Renal pelvis (tissue), 12 donors: ENCODE measurements around the gene PBX1. TPM values are rescaled to one million over a fixed set of nuclear protein-coding genes. Genes with fewer than 3 reads are reported as not detected.
A peak's percentile ranks its signal among the peaks of the same experiment; 100 is the strongest.
"Not testable (repeated sequence)": the region's sequence is repeated elsewhere in the genome, so short reads cannot be mapped to it uniquely, and the experiment has no call there.

ENCODE experiments used
- DNase-seq: peaks from one replicate; pipeline ENCODE4 v3.0.0-alpha.2; 2013
- long read RNA-seq, 16 experiments: transcript quantifications; one replicate each; lab custom pipeline, GENCODE V29; 2026
- polyA plus RNA-seq, 3 donors: library from polyadenylated mRNA; unstranded; fragments of 120-200 nt; gene quantifications; one replicate each; pipeline ENCODE4 v1.2.1, GENCODE V29; 2013; ENCODE audit not compliant: insufficient read length in 3 of 3

The PBX1 gene
- 100 to 1,000 TPM; 139 to 152 (median 140) TPM for polyA plus RNA-seq
- long read RNA-seq, donor 1, full-length matches to known transcripts = 43 of 102 reads
- long read RNA-seq, donor 1, partial matches to known transcripts = 59 of 102 reads
- long read RNA-seq, donor 1, other reads (novel, unspliced or antisense) = 0 of 102 reads
- long read RNA-seq, donor 2, full-length matches to known transcripts = 36 of 87 reads
- long read RNA-seq, donor 2, partial matches to known transcripts = 51 of 87 reads
- long read RNA-seq, donor 2, other reads (novel, unspliced or antisense) = 0 of 87 reads
- long read RNA-seq, donor 3, full-length matches to known transcripts = 33 of 101 reads
- long read RNA-seq, donor 3, partial matches to known transcripts = 68 of 101 reads
- long read RNA-seq, donor 3, other reads (novel, unspliced or antisense) = 0 of 101 reads
- long read RNA-seq, donor 4, full-length matches to known transcripts = 26 of 39 reads
- long read RNA-seq, donor 4, partial matches to known transcripts = 13 of 39 reads
- long read RNA-seq, donor 4, other reads (novel, unspliced or antisense) = 0 of 39 reads
- long read RNA-seq, donor 5, full-length matches to known transcripts = 15 of 40 reads
- long read RNA-seq, donor 5, partial matches to known transcripts = 25 of 40 reads
- long read RNA-seq, donor 5, other reads (novel, unspliced or antisense) = 0 of 40 reads
- long read RNA-seq, donor 6, full-length matches to known transcripts = 46 of 104 reads
- long read RNA-seq, donor 6, partial matches to known transcripts = 58 of 104 reads
- long read RNA-seq, donor 6, other reads (novel, unspliced or antisense) = 0 of 104 reads
- long read RNA-seq, donor 7, full-length matches to known transcripts = 45 of 88 reads
- long read RNA-seq, donor 7, partial matches to known transcripts = 43 of 88 reads
- long read RNA-seq, donor 7, other reads (novel, unspliced or antisense) = 0 of 88 reads
- long read RNA-seq, donor 8, full-length matches to known transcripts = 34 of 124 reads
- long read RNA-seq, donor 8, partial matches to known transcripts = 90 of 124 reads
- long read RNA-seq, donor 8, other reads (novel, unspliced or antisense) = 0 of 124 reads
- long read RNA-seq, donor 9, full-length matches to known transcripts = 57 of 158 reads
- long read RNA-seq, donor 9, partial matches to known transcripts = 101 of 158 reads
- long read RNA-seq, donor 9, other reads (novel, unspliced or antisense) = 0 of 158 reads
- long read RNA-seq, donor 10, full-length matches to known transcripts = 38 of 126 reads
- long read RNA-seq, donor 10, partial matches to known transcripts = 88 of 126 reads
- long read RNA-seq, donor 10, other reads (novel, unspliced or antisense) = 0 of 126 reads
- long read RNA-seq, donor 11, full-length matches to known transcripts = 21 of 77 reads
- long read RNA-seq, donor 11, partial matches to known transcripts = 56 of 77 reads
- long read RNA-seq, donor 11, other reads (novel, unspliced or antisense) = 0 of 77 reads
- long read RNA-seq, donor 12, full-length matches to known transcripts = 56 of 112 reads
- long read RNA-seq, donor 12, partial matches to known transcripts = 56 of 112 reads
- long read RNA-seq, donor 12, other reads (novel, unspliced or antisense) = 0 of 112 reads
- long read RNA-seq, donor 13, full-length matches to known transcripts = 22 of 93 reads
- long read RNA-seq, donor 13, partial matches to known transcripts = 71 of 93 reads
- long read RNA-seq, donor 13, other reads (novel, unspliced or antisense) = 0 of 93 reads
- long read RNA-seq, donor 14 = 0 reads
- long read RNA-seq, donor 15, full-length matches to known transcripts = 41 of 81 reads
- long read RNA-seq, donor 15, partial matches to known transcripts = 40 of 81 reads
- long read RNA-seq, donor 15, other reads (novel, unspliced or antisense) = 0 of 81 reads
- long read RNA-seq, donor 16, full-length matches to known transcripts = 41 of 114 reads
- long read RNA-seq, donor 16, partial matches to known transcripts = 73 of 114 reads
- long read RNA-seq, donor 16, other reads (novel, unspliced or antisense) = 0 of 114 reads

DNA sequence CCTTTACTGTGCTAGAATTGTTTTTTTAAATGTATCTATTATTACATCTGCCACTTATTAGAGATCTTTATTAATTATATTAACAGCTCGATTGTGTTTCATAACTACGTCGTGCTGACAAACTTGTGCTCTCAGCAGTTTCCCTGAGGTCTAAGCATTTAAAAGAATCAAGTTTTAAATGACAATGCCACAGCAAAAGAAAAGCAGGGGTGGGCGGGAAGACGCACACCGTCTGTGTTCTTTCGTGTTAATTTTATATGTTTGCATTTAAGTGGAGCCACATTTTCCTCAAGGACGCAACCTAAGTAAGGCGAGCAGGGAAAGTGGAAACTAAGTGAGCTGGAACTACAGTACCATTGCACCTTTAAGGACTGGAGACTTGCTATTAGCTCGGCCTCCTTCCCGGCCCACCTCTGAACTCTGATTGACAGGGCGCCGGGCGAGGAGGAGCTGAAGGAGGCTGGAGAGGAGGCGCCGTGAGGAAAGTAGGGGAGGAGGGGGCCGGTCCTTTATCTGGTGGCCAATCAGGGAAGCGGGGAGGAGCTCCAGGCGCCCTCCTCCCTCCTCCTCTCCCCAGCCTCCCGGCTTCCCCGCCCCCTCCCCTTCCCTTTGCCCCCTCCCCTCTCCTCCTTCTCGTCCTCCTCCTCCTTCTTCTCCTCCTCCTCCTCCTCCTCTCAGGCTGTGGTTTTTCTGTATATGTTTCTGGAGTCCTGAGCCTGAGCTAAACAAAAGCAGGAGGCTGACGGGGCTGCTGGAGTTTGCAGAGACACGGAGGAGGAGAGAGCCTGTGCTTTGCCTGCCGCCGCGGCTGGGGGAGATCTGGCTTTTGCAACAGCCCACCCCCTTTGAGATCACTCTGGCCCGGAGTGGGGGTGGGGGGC, at the start of gene PBX1:
PBX1 (plus strand) TSS at position 724 of the 881 bp plus-strand sequence.
- peak; percentile 99 for DNase-seq

DNA sequence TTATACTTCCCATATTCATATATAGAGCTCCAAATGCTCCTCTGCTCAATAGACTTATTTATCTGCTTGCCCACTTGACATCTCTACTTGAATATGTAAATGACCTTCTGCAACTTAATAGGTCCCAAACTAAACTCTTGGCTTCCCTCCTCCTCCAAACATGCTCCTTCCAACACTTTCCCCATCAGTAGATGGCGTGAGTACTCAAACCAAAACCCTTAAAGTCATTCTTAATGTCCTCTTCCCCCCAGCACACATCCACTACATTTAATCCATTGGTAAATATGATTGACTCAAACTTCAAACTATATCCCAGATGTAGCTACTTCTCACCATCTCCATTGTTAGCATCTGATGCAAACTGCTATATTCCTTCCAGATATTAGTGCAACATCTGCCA, 48.5 kb upstream of the PBX1 start:
- DNase-seq = no peak

DNA sequence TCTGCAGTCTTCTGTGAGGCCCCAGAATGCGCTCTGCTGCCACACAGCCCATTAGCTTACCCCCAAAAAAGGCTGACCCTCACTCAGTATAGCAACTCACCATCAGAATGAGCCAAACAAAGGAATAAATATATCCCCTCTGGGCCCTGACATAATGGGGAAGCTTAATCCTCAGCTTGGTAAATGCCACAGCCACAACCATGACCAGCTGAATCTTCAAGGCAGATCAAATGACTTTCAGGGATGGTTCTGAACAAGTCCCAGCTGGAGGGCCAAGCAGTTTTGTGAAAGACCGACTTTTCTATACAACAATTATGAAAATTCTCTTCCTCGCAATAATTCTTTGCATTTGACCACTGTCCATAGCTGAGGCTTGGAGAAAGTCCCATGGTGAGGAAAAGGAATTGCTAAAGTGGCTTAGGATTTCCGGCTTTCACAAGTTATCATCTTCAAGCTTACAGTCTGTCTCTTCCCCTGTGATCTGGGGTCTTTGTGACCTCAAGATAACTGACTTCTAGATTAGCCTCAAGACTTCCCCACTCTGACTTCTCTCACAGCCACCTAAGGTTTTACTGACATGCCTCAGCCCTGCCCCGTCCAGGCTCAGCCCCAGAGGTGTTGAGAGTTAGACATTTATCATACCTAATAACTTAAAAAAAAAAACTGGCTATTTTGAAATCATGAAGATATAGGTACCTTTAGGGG, 47.8 kb upstream of the PBX1 start:
- no peak for DNase-seq

DNA sequence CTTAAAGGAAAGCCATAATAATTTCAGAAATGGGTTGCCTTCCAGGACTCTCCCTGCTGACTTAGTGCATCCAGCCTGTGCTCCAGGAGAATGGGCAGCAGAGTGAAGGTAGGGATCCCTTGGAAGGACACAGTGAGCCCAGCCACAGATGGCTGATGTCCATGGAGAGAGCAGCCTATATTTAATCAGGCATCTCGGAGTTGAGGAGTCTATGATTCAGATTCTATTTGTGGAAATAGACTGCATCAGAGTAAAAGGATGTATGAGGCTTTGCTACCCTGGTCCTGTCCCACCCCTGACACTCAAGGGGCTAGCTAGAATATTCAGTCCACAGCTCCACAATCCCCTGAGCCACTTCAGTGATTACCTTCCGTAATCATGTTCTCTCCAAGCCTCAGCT, 43.8 kb upstream of the PBX1 start:
- no peak for DNase-seq

DNA sequence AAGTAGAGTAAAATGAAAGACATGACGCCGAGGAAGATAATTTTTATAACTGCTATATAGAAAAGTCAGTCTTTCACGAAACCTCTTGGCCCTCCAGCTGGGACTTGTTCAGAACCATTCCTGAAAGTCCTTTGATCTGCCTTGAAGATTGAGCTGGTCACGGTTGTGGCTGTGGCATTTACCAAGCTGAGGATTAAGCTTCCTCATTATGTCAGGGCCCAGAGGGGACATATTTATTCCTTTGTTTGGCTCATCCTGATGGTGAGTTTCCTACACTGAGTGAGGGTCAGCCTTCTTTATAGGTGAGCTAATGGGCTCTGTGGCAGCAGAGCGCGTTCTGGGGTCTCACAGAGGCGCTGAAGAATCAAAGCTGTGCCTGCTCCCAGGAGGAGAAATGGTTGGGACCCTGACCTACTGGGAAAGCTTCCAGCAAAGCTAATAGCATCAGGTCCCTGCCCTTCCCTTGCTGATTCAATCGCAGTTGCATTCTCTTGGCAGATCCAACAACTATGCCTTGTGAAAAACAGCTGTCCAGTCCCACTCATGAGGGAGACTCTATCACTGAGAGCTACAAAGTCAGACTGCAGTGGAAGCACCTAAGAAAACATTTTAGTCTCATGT, 43.2 kb upstream of the PBX1 start:
- no peak for DNase-seq

DNA sequence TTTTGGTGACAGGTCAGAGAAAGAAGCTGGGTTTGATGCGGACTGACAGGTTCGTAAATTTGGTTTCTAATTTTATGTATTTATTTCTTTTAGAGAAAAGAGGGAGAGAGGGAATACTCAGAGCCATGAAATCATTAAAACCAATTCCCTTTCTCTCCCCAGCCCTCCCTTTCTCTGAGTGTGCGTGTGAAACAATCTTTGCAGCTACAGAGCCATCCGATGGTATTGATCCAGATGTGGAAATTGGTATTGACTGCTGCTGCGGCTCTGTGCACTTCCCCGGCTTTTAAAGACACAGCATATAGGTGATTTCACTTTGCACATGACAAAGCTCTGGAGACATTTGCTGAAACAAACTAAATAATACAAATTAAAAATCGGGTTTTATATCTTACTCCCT, 42.4 kb upstream of the PBX1 start:
- no peak for DNase-seq

DNA sequence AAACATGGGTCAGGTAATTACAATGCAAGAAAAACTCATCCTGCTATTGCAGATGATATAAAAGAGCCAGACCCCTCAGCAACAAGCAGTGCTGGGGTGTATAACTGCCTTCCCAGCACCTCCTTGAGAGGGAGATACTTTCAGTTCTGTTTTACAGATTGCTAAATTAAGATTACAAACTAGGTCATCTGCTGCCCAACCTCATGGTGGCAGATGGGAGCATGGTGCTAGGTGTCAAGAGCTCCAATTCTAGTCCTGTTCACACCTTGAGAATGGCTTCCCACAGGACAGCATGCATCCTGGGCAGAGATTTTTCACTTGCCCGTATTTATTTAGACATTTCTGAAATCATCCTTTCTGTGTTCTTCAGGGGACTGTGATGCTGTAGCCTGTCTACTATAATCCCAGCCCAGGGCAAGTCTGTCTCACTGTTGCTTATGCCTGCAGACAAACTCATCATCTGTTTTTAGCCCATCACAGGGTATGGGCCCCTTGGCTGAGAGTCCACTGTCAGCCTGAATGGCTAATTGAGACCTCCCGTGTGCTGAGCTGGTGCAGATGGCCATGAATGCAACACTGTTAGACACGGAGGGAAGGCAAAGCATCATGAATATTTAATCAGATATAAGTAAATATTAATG, 40.2 kb upstream of the PBX1 start:
- DNase-seq = no peak

DNA sequence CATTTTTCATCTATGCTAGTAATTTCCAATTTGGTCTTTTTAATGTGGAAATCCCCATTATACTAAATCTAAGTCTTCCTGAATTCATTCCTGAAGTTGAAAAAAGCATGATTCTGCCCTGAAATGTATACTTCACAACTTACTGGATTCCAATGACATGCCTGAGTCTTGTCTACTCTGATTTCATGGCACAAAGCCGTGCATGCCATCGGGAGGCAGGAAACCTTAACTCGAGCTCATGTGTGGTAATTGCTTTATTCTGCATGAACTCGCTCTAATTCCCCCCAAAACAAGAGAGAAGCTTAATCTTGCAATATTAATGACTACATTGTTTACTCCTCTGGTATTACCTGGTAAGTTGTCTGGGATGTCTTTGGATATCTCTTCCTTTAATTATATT, 39.6 kb upstream of the PBX1 start:
- no peak for DNase-seq

DNA sequence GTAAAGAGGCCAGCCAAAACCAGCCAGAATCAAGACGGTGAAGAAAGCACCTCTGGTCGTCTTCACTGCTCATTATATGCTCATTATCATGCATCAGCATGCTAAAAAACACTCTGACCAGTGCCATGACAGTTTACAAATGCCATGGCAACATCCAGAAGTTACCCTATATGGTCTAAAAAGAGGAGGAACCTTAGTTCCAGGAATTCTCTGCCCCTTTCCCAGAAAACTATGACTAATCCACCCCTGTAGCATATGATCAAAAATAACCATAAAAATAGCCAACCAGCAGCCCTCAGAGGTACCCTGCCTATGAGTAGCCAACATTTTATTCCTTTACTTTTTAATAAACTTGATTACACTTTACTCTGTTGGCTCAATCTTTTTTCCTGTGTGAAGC, 34.2 kb upstream of the PBX1 start:
- DNase-seq = no peak

DNA sequence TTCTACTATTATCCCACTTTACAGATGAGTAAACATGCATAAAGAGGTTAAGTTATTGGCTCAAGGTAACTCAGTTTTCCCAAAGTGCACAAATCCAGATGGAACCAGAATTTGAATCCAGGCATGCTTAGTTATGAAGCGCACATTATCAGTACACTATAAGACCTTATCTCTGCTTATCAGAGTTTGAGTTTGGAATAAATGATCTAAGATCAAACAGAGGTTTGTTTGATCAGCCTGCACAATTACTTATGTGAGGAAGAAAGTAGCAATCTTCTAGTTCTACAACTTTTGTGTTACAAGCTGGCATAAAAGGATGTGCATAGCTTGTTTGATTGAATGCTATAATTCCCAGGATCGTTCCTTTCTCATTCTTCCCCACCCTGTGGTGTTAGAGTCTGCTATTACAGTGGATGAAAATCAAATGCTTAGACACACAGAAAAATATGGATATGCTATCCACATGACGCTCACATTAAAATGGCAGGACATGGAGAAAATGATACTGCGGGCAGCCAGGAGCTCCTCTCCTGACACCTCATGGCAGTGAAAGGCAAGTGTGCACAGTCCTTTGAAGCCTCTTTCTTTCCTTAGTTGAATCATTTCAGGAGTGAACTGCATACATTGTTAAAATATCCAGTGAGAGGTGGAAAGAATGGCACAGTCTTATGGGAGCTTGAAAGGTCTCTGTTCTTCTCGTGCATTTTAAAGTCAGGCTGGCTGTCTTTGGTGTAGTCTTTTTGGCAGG, 23.9 kb upstream of the PBX1 start:
- no peak for DNase-seq

DNA sequence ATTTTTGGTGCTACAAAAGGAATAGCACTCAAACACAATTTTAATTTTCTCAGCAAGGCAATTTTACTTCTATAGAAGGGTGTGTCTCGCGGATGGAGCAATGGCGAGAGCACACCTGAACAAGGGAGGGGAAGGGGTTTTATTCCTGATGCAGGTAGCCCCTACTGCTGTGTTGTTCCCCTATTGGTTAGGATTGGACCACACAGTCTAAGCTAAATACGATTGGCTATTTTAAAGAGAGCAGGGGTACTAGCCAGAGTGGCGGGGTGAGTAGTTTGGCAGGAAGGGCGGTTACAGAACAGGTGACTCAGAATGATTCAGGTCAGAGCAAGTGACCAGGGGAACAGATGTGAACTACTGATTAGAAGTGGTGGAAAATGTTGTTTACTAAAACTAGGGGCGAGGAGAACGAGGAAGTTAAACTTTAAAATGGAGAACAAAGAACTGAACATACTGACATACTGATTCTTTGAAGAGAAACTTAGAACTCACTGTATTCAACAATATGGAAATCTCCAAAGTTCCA, 6.5 kb upstream of the PBX1 start:
- DNase-seq = not testable (repeated sequence)

DNA sequence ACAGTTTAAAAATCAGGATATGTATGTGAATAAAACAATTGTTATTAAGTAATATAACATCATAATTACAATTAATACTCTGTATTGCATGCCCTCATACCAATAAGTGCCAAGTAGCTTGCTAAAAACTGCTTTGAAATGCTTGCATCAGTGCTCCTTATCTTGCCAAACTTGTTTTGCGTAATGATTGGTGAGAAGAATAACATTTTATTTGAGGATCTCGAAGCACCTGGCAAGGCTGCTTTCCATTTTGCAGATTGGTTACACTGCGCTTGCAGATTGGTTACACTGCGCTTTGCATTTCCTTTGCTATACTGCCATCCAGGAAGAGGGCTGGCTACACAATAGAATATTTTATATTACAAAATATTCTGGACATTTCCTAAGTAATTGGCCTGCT, 1.7 kb upstream of the PBX1 start:
- no peak for DNase-seq

DNA sequence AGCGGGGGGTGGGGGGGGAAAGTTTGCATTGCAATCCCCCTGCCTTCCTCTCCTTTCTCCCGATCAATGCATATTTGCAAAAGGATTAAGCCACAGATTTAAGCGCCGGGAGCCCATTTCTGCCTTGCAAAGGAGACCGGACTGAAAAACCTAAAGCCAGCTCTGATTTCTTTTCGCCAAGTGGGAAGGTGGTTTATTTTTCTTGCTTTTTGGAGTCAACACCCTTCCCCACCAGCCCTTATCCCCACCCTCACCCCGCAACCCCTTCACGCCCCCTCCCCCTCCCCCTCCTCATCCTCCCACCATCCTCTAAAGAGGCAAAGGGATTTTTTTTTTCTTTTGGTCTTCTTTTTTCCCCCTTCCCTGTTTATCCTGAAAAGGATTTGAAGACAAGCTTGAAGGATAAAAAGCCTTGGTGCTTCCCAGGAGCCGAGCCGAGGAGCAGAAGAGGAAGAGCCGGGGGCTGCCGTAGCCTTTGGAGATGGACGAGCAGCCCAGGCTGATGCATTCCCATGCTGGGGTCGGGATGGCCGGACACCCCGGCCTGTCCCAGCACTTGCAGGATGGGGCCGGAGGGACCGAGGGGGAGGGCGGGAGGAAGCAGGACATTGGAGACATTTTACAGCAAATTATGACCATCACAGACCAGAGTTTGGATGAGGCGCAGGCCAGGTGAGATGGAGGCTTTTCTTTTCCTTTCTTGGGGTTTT, 513 bp downstream of the PBX1 start:
- DNase-seq = peak; percentile 40

DNA sequence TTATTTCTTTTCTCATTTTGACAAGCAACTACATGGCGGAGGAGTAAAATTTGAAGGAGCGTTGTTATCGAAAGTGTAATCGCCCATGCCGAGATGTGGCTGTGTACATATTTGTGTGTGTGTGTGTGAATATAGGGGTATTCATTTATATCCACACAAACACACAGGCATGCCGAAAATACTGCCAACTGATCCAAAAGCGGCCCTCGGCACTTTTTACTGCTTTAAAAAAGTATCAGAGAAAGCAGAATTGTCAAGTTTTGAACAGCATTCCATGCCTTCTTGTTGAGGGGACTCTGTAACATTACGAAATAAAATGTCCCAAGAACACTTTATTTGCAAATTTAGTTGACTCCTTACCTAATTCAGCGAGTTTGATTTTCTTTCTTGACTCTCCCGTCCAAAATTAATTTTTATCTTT, 1.1 kb downstream of the PBX1 start:
- DNase-seq = no peak

DNA sequence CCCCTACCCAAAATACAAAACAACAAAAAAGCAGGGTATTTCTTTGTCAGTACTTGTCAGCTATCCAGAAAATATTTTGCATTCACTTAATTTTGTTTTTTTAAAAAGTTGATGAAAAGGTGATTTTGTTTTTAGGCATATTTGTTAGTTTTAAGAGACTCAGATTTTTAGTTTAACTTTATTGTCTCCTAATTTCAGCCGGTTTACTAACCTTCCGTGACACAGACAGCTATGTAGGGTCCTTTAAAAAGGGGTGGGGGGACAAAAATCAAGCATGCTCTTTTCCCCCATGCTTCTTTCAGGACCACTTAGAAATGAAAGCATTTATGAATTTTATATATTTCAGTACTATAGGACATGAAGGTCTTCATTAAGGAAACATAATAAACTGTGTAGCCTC, 1.6 kb downstream of the PBX1 start:
- no peak for DNase-seq

DNA sequence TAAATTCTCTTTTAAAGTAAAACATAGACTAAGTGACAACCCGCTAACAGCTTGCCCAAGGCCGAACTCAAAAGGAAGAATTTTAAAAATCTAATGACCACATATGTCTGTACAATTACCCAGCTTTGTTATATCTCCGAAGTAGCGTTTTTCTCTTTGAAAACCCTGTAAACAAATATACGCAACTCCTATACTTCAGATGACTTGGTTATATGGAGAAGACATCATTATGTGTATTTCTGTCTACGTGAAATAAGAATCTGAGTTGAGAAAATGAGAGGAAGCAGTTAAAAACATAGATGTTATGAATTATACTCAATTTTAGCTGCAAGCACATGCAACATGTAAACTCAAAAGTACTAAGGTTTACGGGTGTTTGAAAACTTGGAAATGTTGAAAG, 2.0 kb downstream of the PBX1 start:
- no peak for DNase-seq
